ENCODE data around the gene TSPAN14.
A peak's percentile ranks its signal among the peaks of the same experiment; 100 is the strongest.

The TSPAN14 gene

DNA sequence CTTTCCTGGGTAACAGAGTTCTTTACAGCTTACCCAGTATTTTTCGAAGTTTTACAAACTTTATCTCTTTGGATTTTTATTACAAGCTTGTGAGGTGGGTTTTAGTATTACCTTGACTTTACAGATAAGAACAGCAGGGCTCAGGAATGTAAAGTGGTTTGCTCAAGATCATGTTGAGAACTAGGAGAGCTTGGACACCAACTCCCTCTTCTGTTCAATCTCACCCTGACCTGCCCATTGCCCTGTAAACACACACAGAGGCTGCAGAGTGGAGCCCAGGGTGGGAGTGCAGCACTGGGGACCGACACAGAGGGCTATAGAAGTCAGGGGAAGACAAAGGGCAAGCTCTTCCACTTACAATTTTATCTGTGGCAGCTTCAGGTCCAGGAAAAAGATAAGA lies 4.6 kb upstream of the TSPAN14 start:
- no peak for DNase-seq (ENCODE audit: low read depth)
- H3K4me3 ChIP-seq (ENCODE audit: low read length) = no peak overlapping the region
- H3K9ac ChIP-seq (ENCODE audit: low read length) = no peak overlapping the region
- peaks cover 8% of the 10 kb centered on the region for H3K9me3 ChIP-seq (ENCODE audit: control insufficient read depth, low read length)
- peaks cover 18% of the 10 kb centered on the region for H3K4me1 ChIP-seq (ENCODE audit: control insufficient read depth, insufficient read depth, low read length)
- no peaks in the 10 kb centered on the region for H3K36me3 ChIP-seq (ENCODE audit: control insufficient read depth, insufficient read depth, low read length, severe bottlenecking)
- no peaks in the 10 kb centered on the region for H3K27me3 ChIP-seq (replicated peaks; ENCODE audit: control insufficient read depth, insufficient read depth, low read length)

DNA sequence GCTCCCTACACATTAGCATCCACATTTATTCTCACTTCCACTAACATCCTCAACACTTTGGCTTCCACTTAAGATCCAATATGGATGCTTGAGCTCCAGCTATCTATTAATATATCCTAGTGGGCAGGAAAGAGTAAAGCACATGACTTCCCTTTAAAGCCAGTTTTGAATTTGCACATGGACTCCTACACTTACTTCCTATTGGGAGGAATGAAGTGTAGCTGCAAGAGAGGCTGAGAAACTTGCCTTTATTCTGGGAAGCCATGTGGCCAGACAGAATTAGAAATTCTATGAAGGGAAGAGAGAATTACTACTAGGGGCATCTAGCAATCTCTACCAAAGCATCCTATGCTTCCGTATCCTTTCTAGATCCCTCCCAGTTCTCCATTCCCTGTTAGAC lies 3.0 kb upstream of the TSPAN14 start:
- H3K4me1 ChIP-seq (ENCODE audit: control insufficient read depth, insufficient read depth, low read length) = peaks cover 22% of the 10 kb centered on the region
- H3K27me3 ChIP-seq (replicated peaks; ENCODE audit: control insufficient read depth, insufficient read depth, low read length) = no peaks in the 10 kb centered on the region
- H3K36me3 ChIP-seq (ENCODE audit: control insufficient read depth, insufficient read depth, low read length, severe bottlenecking) = no peaks in the 10 kb centered on the region
- no peak for DNase-seq (ENCODE audit: low read depth)
- no peak overlapping the region for H3K9ac ChIP-seq (ENCODE audit: low read length)
- no peak overlapping the region for H3K4me3 ChIP-seq (ENCODE audit: low read length)
- peaks cover 8% of the 10 kb centered on the region for H3K9me3 ChIP-seq (ENCODE audit: control insufficient read depth, low read length)

DNA sequence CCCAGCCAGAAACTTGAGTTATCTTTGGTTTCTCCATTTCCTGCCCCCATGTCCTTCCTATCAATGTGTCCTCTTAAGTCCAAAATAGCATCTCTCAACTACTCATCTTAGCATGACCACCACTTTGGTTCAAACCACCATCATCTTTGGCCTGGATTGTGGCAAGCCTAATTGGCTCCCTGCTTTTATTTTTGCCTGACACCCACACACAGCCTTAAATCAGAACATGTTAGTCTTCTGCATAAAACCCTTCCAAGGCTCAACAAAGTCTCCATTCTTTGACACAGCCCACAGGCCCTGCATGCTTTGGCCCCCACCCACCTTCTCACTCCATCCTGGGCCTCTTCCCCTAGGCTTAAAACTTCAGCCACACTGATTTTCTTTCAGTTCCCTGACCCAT lies 2.0 kb upstream of the TSPAN14 start:
- Histone ChIP-seq H3K27me3 (replicated peaks; ENCODE audit: control insufficient read depth, insufficient read depth, low read length) (no peaks in the 10 kb centered on the region), H3K4me3 (ENCODE audit: low read length) (no peak overlapping the region), H3K9ac (ENCODE audit: low read length) (no peak overlapping the region), H3K36me3 (ENCODE audit: control insufficient read depth, insufficient read depth, low read length, severe bottlenecking) (no peaks in the 10 kb centered on the region), H3K9me3 (ENCODE audit: control insufficient read depth, low read length) (peaks cover 8% of the 10 kb centered on the region), H3K4me1 (ENCODE audit: control insufficient read depth, insufficient read depth, low read length) (peaks cover 28% of the 10 kb centered on the region)
- no peak for DNase-seq (ENCODE audit: low read depth)

DNA sequence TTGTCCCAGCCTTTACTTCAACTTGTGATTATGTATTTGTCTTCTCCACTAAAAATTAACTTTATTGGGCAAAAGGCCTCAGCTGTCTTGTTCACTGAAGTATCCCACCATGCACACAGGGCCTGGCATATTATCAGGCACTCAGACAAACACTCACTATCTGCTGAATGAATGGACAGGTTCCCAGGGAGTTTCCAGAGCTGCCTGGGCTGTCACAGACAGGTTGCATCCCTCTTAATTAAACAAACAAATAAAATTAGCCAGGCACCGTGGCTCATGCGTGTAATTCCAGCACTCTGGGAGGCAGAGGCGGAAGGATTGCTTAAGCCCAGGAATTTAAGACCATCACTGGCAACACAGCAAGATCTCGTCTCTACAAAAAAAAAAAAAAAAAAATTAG lies 1.5 kb upstream of the TSPAN14 start:
- no peak for DNase-seq (ENCODE audit: low read depth)
- Histone ChIP-seq H3K4me1 (ENCODE audit: control insufficient read depth, insufficient read depth, low read length) (peaks cover 31% of the 10 kb centered on the region), H3K27me3 (replicated peaks; ENCODE audit: control insufficient read depth, insufficient read depth, low read length) (no peaks in the 10 kb centered on the region), H3K4me3 (ENCODE audit: low read length) (no peak overlapping the region), H3K36me3 (ENCODE audit: control insufficient read depth, insufficient read depth, low read length, severe bottlenecking) (peaks cover 2% of the 10 kb centered on the region), H3K9me3 (ENCODE audit: control insufficient read depth, low read length) (peaks cover 8% of the 10 kb centered on the region), H3K9ac (ENCODE audit: low read length) (peak overlapping the region; percentile 13)

DNA sequence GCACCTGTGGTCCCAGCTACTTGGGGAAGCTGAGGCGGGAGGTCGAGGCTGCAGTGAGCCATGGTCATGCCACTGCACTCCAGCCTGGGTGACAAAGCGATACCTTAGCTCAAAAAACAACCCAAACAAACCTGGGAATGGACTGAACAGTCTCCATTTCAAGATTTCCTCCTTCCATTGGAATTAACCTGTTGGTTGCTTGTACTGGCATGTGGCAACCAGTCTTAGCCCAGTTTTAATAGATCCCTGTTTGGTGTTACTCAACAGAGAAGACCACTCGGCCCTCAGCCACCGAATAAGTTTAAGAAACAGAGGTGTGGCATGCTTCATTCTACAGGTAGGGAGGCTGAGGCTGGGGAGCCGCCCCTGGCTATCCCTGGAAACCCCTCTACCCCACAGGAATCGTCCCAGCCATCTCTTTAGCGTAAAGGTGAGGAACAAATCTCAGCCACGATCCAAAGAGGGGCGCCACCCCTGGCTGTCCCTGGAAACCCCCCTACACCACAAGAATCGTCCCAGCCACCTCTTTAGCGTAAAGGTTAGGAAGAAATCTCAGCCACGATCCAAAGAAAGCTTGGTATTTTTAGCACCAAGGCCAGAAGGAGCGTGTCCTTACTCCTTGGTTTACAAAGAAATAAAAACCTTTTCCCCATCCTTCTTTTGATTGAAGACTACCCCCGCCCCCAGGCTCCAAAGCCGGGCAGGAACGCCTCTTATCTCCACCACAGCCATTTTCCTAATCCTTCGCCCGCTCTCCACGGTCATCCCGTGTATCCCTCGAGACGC lies 861 bp upstream of the TSPAN14 start:
- Histone ChIP-seq H3K27me3 (replicated peaks; ENCODE audit: control insufficient read depth, insufficient read depth, low read length) (no peaks in the 10 kb centered on the region), H3K4me1 (ENCODE audit: control insufficient read depth, insufficient read depth, low read length) (peaks cover 37% of the 10 kb centered on the region), H3K9ac (ENCODE audit: low read length) (peak overlapping the region; percentile 85), H3K4me3 (ENCODE audit: low read length) (peak overlapping the region; percentile 75), H3K36me3 (ENCODE audit: control insufficient read depth, insufficient read depth, low read length, severe bottlenecking) (peaks cover 5% of the 10 kb centered on the region), H3K9me3 (ENCODE audit: control insufficient read depth, low read length) (peaks cover 8% of the 10 kb centered on the region)
- no peak for DNase-seq (ENCODE audit: low read depth)

DNA sequence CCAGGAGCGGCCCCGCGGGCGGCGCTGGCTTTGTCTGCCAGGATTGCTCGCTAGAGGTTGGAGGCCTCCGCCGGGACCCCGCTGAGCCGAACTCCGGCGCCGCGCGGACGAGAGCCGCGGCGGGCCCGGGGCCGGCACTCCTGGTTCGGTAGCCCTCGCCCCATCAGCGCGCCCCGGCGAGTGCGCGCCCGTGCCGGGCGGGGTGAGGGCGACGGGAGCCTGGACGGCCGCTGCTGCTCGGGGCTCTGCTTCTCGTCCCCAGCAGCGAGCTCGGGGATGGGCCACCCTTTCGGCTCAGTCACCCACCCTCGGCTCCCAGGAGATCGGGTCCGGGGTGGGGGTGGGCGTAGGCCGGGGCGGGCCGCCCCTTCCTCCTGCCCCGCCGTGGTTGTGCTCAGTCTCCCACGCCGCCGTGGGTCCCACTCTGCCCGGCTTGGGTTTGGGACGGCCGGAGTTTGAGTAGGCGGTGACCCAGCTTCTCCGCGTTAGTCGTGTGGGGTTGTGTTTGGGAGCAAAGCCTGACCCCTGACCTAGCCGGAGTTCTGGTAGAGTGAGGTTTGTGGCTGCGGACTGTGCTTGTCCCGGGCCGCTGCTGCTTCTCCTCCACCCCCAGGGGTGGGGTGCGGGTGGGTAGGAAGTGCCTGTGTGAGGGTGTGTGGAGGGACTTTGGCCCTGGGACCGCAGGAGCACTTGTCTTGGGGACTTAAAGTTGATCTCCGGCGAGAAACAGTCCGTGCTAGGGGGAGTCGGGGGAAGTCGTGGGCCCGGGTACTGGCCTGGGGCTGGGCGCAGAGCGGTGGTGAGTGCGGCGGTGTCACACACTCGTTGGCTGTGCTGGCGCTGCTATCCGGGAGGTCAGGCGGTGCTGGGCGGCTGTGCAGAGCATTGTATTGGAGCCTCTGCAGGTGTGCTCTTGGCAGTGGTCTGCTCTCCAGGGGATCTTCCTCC lies 677 bp downstream of the TSPAN14 start:
- H3K27me3 ChIP-seq (replicated peaks; ENCODE audit: control insufficient read depth, insufficient read depth, low read length) = no peaks in the 10 kb centered on the region
- peaks cover 52% of the 10 kb centered on the region for H3K4me1 ChIP-seq (ENCODE audit: control insufficient read depth, insufficient read depth, low read length)
- H3K4me3 ChIP-seq (ENCODE audit: low read length) = peak overlapping the region; percentile 96
- peak overlapping the region; percentile 96 for H3K9ac ChIP-seq (ENCODE audit: low read length)
- H3K9me3 ChIP-seq (ENCODE audit: control insufficient read depth, low read length) = peaks cover 8% of the 10 kb centered on the region
- peaks cover 5% of the 10 kb centered on the region for H3K36me3 ChIP-seq (ENCODE audit: control insufficient read depth, insufficient read depth, low read length, severe bottlenecking)
- peak; percentile 70 for DNase-seq (ENCODE audit: low read depth)

DNA sequence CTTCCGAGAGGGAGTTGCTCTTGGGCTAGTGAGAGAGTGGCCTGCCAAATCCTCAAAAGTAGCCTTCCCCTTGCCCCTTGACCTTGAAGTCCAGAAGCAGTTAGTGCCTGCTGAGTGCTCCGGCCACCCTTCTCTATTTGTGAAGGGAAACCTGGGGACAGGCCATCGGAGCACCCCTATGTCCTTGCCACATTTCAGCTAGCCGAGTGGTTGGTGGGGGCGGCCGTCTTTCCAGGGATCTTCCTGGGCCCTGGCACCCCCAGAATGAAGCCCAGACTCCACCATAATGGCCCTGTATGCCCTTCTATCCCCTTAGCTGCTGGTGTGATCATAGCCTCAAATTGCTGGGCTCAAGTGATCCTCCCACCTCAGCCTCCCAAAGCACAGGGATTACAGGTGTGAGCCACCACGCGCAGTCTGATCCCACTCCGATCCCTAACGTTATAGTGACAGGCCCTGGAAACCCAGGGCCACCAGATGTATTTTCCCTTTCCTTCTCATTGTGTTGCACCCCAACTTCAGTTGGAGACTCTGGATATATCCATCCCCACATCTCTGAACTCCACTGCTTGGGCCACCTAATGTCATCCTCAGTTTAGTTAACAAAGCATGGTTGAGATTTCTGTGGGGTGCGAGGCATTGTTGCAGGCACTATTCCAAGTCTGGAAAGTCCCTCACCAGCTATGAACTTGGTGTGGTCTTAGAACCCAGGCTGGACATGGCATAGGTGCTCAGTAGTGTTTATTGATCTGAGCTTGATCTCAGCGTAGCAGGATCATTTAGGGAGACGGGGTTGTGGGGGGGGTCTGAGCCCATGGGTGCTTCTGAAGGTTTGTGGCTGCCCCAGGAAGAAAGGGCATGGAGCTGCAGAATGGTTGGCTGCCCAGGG lies 1.6 kb downstream of the TSPAN14 start:
- H3K9me3 ChIP-seq (ENCODE audit: control insufficient read depth, low read length) = peaks cover 8% of the 10 kb centered on the region
- peaks cover 5% of the 10 kb centered on the region for H3K36me3 ChIP-seq (ENCODE audit: control insufficient read depth, insufficient read depth, low read length, severe bottlenecking)
- peak overlapping the region; percentile 96 for H3K9ac ChIP-seq (ENCODE audit: low read length)
- DNase-seq (ENCODE audit: low read depth) = no peak
- H3K27me3 ChIP-seq (replicated peaks; ENCODE audit: control insufficient read depth, insufficient read depth, low read length) = no peaks in the 10 kb centered on the region
- H3K4me3 ChIP-seq (ENCODE audit: low read length) = peak overlapping the region; percentile 96
- H3K4me1 ChIP-seq (ENCODE audit: control insufficient read depth, insufficient read depth, low read length) = peaks cover 61% of the 10 kb centered on the region

DNA sequence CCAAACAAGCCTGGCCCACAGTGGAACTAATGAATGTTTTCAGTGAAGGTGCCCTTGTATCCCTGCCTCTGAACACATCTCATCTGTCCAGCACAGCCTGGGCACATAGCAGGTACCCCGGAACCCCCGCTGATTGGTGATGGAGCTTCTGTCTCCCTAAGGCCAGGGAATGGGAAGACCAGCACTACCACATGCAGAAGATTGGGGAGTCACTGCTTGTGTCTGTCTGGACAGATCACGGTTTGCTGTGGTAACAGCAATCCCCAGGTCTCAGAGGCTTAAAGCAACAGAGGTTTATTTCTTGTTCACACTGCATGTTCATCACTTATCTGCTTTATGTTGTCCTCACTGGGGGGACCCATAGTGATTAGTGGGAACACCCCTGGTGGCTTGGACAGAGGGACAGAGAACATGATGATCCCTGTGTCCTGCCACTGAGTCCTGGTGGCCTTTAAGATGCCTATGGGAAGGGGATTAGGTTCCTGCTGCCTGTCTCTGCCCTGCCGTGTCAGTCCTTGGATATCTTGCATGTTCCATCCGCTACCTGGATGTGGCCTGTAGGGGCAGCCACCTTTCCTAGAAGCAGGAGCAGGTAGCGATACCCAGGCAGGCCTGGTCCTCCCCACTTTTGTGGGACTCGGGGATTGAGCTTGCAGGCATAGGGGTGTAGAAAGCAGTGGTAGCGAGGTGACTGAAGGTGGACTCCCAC lies 3.6 kb downstream of the TSPAN14 start:
- Histone ChIP-seq H3K4me3 (ENCODE audit: low read length) (peak overlapping the region; percentile 66), H3K27me3 (replicated peaks; ENCODE audit: control insufficient read depth, insufficient read depth, low read length) (no peaks in the 10 kb centered on the region), H3K9ac (ENCODE audit: low read length) (peak overlapping the region; percentile 83), H3K9me3 (ENCODE audit: control insufficient read depth, low read length) (no peaks in the 10 kb centered on the region), H3K36me3 (ENCODE audit: control insufficient read depth, insufficient read depth, low read length, severe bottlenecking) (peaks cover 5% of the 10 kb centered on the region), H3K4me1 (ENCODE audit: control insufficient read depth, insufficient read depth, low read length) (peaks cover 74% of the 10 kb centered on the region)
- DNase-seq (ENCODE audit: low read depth) = no peak

DNA sequence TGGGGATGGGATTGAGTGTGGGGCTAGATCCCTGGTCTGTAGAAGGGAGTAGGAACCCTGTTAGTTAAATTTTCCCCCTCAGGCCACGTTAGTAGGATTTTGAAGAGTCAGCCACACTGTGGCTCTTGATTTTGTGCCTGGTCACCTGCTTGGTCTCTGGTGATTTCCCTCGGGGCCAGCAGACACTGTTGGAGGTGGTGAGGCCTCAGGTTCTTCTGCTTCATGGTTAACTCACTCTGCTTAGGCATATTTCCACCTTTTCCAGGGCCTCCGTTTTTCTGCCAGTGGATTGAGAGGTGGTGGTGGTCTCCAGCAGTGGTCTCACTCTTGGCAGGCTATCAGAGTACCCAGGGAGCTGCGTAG lies 4.1 kb downstream of the TSPAN14 start:
- Histone ChIP-seq H3K4me3 (ENCODE audit: low read length) (peak overlapping the region; percentile 66), H3K4me1 (ENCODE audit: control insufficient read depth, insufficient read depth, low read length) (peaks cover 74% of the 10 kb centered on the region), H3K9ac (ENCODE audit: low read length) (peak overlapping the region; percentile 83), H3K9me3 (ENCODE audit: control insufficient read depth, low read length) (no peaks in the 10 kb centered on the region), H3K27me3 (replicated peaks; ENCODE audit: control insufficient read depth, insufficient read depth, low read length) (no peaks in the 10 kb centered on the region), H3K36me3 (ENCODE audit: control insufficient read depth, insufficient read depth, low read length, severe bottlenecking) (peaks cover 5% of the 10 kb centered on the region)
- no peak for DNase-seq (ENCODE audit: low read depth)

DNA sequence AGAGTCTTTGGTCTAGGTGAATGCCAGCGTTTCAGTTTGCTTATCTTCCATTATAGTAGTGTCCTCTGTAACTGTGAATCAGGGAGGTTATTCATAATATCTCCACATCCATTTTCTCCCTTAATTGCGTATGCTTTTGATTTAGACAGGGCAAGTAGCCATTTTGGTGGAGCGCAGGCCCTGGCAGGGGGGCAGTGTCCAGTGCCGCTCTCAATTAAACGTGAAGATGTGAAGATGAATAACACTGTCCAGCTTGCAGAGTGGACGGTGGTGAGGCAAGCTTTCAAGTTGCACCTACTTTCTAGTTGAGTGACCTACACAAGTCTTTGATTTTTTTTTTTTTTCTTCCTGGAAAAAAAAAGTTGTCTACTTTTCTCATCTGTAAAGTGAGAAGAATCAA lies 4.5 kb downstream of the TSPAN14 start:
- Histone ChIP-seq H3K27me3 (replicated peaks; ENCODE audit: control insufficient read depth, insufficient read depth, low read length) (no peaks in the 10 kb centered on the region), H3K9ac (ENCODE audit: low read length) (peak overlapping the region; percentile 83), H3K4me3 (ENCODE audit: low read length) (peak overlapping the region; percentile 66), H3K4me1 (ENCODE audit: control insufficient read depth, insufficient read depth, low read length) (peaks cover 74% of the 10 kb centered on the region), H3K9me3 (ENCODE audit: control insufficient read depth, low read length) (no peaks in the 10 kb centered on the region), H3K36me3 (ENCODE audit: control insufficient read depth, insufficient read depth, low read length, severe bottlenecking) (peaks cover 7% of the 10 kb centered on the region)
- no peak for DNase-seq (ENCODE audit: low read depth)
